Mammary epithelial cell (primary cell): Measurements from ENCODE around the gene ZACN.

Experiments
- CTCF ChIP-seq, 2 donors: IDR thresholded peaks in 1 of 2; conservative IDR thresholded peaks in 1 of 2; 2 replicates each; pipeline ENCODE4 v1.5.1; 2011 to 2012; ENCODE audit warnings: inconsistent platforms in 2 of 2, low read length in 2 of 2, mild to moderate bottlenecking in 2 of 2, control low read depth in 1 of 2, low read depth in 1 of 2; ENCODE audit not compliant: insufficient read depth in 1 of 2; ENCODE audit errors: extremely low read depth in 1 of 2
- EZH2 ChIP-seq: IDR thresholded peaks from 2 replicates; pipeline ENCODE4 v1.6.1; 2012; ENCODE audit warnings: low read length, inconsistent platforms, borderline replicate concordance

- TF ChIP-seq CTCF (conservative IDR thresholded peaks at IDR 0.05 in 1 of 2, IDR thresholded peaks at IDR 0.05 in 1 of 2; ENCODE audit: extremely low read depth in 1 of 2, insufficient read depth in 1 of 2, low read depth in 1 of 2, low read length in 2 of 2) (no peak), EZH2 (no peak)
Observed at GRCh38 chr17:76122431-76123190, 43.6 kb downstream of the ZACN start.
